Activated CD4-positive, CD25-positive, alpha-beta regulatory T cell treated with anti-CD3 and anti-CD28 coated beads, Interleukin-2, amount 50 U/mL, for 16 hours (primary cell): ENCODE measurements around the gene FMN2.
"Not testable (repeated sequence)": the region's sequence is repeated elsewhere in the genome, so short reads cannot be mapped to it uniquely, and the experiment has no call there.

Experiments
- DNase-seq: peaks from one replicate; pipeline ENCODE4 v3.0.0-alpha.2; 2020; ENCODE audit warnings: low read depth, low spot score

The FMN2 gene

DNA sequence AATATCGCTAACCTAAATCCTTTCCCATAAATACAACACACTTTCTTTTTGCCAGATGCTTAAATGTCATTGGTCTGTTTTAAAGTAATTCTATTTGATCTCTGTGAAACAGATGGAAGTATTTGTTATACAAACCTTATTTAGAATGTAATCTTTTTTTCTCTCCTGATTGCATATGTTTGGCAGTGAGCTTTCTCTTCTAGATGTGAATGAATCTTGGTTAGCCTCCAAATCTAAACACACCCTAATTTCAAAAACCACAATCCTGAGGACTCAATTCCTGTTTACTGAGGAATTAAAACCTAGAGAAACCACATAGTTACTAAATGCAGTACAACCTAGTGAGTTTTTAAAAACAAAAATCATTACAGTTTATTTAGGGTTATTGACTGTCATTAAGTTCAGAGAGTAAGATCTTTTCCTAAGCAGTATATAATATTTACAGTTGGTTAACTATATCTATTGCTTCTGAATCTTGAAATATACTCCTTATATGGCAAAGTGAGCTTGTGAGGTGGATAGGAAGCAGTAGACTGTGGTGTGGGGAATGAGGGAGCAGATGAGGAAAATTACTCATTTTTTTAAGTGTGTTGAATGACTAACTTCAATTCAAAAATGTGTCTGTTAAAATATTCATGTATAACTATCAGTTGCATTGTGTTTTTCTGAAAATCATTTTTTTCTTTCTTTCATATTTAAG lies 218.7 kb downstream of the FMN2 start:
- no peak for DNase-seq

DNA sequence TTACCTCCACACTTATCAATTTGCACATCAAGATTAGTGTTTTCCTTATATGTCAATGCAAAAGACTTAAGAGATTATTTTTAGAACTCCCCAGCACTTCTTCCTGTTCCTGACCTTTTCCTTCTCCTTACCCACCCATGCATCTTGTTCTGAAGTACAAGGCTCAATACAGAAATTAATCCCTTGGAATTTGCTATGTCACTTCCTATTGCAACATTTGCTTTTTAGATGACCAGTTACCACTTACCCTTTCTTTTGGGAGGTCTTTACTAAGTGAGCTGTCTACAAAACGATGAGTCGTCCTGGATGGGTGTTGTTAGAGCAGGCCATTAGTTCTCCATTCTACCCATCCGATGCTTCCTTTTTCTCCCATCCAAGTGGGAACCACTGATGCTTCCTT lies 221.2 kb downstream of the FMN2 start:
- DNase-seq, result no peak

DNA sequence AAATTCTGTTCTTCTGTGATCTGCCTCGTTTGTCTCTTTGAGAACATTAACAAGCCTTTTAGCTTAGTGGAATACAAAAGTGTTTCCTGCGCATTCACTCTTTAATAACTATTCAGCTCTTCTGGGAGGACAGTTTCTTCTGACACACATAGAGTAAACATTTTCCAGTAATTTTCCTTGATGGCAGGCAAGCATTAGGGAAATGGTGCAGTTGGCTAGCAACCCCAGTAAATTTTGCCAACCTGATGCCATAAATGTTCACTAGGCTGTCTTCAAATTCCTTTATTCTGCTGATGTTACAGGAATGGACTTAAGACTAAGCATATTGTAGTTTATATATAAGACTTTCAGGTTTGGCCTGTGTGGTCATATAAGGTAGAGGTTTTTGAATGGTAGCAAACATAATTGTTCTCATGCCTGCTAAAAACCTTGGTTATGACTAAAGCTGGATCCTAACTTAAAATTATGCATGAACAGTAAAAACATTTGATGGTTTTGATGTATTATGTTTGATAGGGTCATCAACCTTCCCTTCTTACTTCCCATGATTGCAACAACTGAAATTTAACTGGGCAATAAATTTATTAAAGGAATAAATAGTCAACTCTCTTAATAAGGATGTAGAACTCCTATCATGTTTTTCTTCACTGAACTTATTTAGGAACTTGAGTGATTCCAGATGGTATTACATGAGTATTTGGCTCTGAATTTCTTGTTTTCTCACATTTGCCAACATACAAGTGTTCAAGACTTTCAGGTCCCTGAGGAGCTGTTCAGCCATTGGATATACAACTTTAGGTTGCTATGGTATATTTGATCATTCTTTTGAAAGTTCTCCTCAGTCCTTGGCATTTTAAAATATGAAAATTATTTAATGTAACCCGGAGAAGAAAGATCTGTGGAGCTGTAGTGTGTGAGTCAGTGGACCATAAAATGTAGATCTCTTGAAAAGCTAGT lies 223.4 kb downstream of the FMN2 start:
- no peak for DNase-seq

- no peak for DNase-seq
These were observed 228.3 kb downstream of the FMN2 start for GRCh38 chr1:240319998-240320397.

DNA sequence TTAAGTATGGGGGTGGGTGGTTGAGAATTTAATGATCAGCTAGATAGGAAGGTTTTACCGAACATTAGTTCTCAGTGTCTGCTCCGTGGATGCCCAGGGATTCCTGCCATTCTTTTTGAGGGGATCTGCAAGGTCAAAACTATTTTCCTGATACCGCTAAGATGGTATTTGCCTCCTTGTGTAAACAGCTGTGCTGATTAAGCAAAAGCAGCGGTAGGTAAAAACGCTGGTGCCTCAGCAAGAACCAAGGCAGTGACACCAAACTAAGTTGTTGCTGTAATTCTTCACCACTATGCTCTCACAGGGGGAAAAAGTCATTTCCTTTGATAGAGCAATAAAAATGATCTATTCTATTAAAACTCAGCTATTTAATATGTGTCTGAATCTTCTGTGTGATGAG lies 229.0 kb downstream of the FMN2 start:
- DNase-seq, result no peak

DNA sequence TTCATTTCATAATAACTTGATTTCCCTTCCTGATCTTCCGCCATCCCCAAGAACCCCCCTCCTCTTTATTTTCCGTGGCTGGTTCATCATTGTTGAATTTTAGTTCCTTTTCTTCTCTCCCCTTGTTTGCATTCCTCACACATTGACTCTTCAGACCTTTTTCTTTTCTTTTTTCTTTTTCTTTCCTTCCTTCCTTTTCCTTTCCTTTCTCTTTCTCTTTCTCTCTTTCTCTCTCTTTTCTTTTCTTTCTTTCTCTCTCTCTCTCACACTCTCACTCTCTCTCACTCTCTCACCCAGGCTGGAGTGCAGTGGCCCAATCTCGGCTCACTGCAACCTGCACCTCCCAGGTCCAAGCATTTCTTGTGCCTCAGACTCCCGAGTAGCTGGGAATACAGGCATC lies 231.3 kb downstream of the FMN2 start:
- no peak for DNase-seq

DNA sequence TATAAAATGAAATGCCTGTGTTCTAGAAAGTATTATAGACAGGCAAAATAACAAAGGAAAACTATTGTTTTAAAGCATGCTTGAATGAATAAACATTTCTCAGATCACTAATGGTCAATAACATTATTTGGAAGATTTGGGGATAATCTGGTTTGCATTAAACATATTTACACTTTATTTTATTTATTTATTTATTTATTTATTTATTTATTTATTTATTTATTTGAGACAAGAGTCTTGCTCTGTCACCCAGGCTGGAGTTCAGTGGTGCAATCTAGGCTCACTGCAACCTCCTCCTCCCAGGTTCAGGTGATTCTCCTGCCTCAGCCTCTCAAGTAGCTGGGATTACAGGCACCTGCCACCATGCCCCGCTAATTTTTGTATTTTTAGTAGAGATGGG lies 236.7 kb downstream of the FMN2 start:
- DNase-seq, result not testable (repeated sequence)

DNA sequence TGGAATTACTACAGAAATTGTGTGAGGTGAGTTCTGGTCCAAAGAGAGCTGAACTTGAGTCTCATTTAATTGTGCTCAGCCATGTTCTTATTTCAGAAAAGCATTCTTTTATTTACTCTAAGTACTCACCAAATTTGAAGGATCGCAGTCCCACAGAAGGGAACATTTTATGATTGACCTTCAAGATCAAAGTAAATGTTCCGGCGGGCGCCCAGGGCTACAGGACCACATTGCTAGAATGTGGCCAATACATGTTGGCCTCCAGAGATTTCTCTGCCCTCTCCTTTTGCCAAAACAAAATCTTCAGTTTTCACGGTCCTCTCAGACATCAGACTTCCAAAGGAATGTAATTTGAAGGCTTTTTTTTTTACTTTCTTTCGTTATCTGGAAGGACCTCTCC lies 237.8 kb downstream of the FMN2 start:
- no peak for DNase-seq

DNA sequence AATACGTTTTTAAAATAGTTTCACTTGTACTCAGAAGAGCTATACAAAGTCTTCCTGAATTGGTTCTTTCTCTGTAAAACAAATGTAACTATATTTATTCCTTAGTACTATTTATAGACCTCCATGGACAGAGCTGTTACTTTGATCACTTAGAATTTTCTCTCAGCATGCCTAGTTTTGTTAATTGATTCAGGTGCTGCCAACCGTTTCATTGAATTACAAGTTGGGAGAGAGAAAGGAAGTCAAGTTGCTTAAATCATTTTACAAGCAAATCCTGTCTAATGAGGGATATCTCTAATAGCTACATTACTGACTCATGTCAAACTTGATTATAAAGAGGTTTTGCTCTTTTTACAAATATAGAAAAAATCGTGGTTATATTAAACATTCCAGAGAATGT lies 241.0 kb downstream of the FMN2 start:
- DNase-seq, result no peak

- DNase-seq, result no peak
These were observed 246.1 kb downstream of the FMN2 start for GRCh38 chr1:240337781-240338180.

GRCh38 chr1:240338837-240339236 lies 247.2 kb downstream of the FMN2 start:
- DNase-seq, result no peak

DNA sequence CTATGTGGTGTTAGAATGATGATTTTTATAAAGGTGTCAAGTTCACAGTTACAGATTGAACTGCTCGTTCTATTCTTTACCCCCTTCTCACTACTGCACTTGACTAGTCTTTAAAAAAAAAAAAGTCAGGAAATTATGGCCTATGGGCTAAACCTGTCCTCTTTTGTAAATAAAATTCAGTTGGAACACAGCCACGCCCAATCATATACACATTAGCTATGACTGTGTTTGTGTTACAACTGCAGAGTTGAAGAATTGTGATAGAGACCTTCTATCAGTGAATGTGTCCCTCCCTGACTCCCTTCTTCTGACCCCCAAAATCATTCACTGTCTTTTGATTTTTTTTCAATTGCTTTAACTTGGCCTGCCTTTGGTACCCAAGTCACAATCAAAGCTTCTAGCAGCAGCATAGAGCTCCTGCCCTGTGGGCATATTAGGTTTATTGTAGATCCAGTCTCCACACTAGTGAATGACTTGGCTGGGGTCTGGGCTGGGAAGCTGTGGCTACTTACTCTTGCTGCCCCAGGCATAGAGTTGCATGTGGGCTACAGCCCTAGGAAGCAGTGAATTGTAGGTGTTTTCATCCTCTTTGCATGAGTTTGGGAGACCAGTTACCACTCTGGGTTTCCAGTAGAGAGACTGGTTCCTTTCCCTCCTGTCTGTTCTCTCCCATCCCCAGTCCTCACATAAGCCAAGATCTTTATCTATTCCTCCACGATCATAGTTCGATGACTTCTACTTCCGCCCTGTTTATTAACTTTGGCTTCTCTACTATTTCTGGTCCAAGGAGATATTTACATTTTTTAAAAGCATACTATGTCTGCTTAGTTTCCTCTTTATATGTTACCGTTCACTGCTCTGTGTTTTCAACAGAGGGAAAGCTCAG lies 249.9 kb downstream of the FMN2 start:
- DNase-seq, result no peak

- no peak for DNase-seq
These were observed 250.6 kb downstream of the FMN2 start for GRCh38 chr1:240342251-240342625.

GRCh38 chr1:240343045-240343444 lies 251.4 kb downstream of the FMN2 start:
- DNase-seq, result no peak

- no peak for DNase-seq
These were observed 252.3 kb downstream of the FMN2 start for GRCh38 chr1:240343966-240344365.

DNA sequence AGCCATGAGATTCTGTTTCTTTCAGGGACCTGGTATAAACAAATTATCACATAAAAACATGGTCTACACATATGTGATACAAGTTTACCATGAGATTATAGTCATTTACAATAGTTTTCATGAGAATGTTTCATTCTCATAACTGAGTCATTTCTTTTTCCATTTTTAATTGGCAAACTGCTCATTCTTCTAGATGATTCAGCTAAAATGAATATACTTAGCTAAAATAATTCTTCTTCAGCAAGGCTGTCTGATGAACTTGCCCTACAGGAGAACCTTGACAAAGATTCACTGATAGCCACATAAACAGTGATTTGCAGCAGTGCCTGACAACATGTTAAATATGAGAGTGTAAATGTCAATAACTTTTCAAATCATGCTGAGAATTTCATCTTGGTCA lies 253.2 kb downstream of the FMN2 start:
- DNase-seq, result no peak

DNA sequence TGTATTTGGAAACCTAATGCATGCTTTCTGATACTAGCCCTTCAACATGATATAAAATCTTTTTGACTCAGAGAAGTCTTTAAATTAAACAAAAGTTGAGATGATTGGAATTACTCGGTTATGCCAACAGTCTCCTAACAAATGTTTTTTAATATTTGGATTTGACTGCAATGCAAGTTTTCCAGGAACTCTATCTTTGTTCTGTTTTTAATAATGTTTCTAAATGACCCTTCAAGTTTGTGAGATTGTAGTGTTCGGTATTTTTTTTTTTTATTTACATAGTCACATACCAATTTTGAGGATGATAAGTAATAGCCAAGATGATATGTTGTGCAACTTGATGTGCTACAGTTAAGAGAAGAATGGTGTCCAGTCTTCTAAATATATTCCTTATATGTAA lies 258.0 kb downstream of the FMN2 start:
- no peak for DNase-seq

DNA sequence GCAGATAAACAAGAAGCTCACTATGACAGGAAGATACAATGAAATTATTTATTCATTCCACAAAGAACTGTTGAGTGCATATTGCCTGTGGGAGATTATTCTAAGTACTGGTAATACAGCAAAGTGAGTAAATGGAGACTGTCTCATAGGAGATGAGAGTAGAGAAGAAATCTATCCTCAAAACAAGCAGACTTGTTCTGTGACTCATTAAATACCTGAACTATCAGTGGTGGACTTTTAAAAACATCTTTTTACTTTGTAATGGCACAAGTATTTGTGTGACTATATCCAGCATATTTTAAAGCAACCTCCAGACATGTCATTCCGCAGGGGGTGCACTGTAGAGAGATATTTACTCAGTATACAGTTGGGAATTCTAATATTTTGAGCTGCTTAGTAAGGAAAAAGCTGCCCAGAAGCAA lies 259.2 kb downstream of the FMN2 start:
- no peak for DNase-seq

DNA sequence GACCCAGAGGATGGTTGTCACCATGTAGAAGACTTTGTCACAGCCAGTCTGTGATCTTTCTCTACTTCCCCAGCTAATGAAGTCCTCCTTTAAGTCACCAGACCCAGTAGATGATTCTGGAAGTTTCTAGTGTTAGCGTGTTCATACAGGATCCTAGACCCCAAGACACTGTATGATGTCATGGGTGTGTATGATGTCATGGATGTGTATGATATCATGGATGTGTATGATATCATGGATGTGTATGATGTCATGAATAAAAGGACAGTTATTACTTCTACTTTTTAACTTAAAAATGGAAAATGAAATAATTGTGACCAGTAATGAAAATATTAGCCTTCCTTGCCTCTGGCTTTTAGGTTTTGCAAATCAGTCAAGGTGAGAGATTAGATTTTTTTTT lies 260.0 kb downstream of the FMN2 start:
- no peak for DNase-seq

DNA sequence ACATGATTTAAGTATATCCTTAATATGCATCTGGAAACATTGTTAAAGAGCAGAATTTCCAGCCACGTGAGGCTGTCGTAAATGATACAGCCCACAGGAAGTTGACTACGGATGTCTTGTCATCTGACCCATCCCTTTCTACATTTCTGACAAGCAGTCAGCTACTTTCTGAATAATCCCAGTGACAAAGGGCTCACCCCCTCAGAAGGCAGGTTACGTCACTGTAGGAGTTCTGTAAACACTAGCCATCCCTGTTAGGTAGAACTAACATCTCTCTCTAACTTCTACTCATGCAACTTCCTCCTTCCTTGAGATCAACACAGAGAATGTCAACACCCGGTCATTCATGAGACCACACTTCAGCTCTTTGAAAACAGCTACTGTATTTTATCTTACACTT lies 261.1 kb downstream of the FMN2 start:
- DNase-seq, result no peak

DNA sequence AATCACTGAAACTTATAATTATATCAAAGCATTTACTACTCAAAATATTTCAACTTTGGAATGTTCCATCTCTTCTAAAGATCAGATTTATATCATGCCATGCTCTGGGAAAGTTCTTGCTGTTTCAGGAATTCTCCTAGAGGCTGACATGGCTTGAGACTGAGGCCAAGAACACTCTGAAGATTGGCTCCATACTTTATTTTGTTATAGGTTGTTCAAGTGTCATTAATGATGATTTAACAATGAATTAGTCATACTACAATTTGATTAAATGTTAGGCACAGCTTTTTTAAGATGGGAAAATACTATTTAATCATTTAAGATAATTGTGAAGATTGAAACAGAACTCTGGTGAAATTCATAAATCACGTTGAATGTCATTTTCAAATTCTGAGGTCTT lies 264.9 kb downstream of the FMN2 start:
- DNase-seq, result no peak

- DNase-seq, result no peak
These were observed 270.4 kb downstream of the FMN2 start for GRCh38 chr1:240362046-240362445.
